Neutrophil (primary cell): Measurements from ENCODE around the gene WAC.

ENCODE experiments used
- H3K27ac ChIP-seq: fragments of 200-600 bp; sonication (generic); 2 replicates; pipeline ENCODE4 v1.5.1; 2016; ENCODE audit warnings: mild to moderate bottlenecking, moderate library complexity
- H3K27me3 ChIP-seq: fragments of 200-600 bp; sonication (generic); 2 replicates; pipeline ENCODE4 v1.6.0; 2016; ENCODE audit warnings: mild to moderate bottlenecking
- H3K36me3 ChIP-seq: fragments of 200-600 bp; sonication (generic); 2 replicates; pipeline ENCODE4 v1.5.1; 2017
- H3K4me1 ChIP-seq, 2 experiments: fragments of 200-600 bp in 1 of 2; sonication (generic) in 1 of 2; 1 replicate in 1 of 2; 2 replicates in 1 of 2; pipeline versions ENCODE4 v1.5.1 to v1.6.1; 2013 to 2016; ENCODE audit warnings: low read depth in 1 of 2, low read length in 1 of 2, mild to moderate bottlenecking in 1 of 2, moderate library complexity in 1 of 2; ENCODE audit not compliant: control insufficient read depth in 1 of 2, insufficient read depth in 1 of 2
- H3K4me3 ChIP-seq, 2 experiments: fragments of 200-600 bp in 1 of 2; sonication (generic) in 1 of 2; 1 replicate in 1 of 2; 2 replicates in 1 of 2; pipeline ENCODE4 v1.5.1; 2013 to 2016; ENCODE audit warnings: low read depth in 1 of 2, low read length in 1 of 2, mild to moderate bottlenecking in 1 of 2, moderate library complexity in 1 of 2
- H3K9me3 ChIP-seq: fragments of 200-600 bp; sonication (generic); 2 replicates; pipeline ENCODE4 v1.5.1; 2016
- TF ChIP-seq, protein P1 (sequence below): fragments of 200-600 bp; sonication (generic); IDR thresholded peaks from 2 replicates; pipeline ENCODE4 v1.5.1; 2016; ENCODE audit warnings: antibody characterized with exemption

The WAC gene

GRCh38 chr10:28538595-28538994 is 5.7 kb downstream of the WAC start:
- TF ChIP-seq, protein P1, sequence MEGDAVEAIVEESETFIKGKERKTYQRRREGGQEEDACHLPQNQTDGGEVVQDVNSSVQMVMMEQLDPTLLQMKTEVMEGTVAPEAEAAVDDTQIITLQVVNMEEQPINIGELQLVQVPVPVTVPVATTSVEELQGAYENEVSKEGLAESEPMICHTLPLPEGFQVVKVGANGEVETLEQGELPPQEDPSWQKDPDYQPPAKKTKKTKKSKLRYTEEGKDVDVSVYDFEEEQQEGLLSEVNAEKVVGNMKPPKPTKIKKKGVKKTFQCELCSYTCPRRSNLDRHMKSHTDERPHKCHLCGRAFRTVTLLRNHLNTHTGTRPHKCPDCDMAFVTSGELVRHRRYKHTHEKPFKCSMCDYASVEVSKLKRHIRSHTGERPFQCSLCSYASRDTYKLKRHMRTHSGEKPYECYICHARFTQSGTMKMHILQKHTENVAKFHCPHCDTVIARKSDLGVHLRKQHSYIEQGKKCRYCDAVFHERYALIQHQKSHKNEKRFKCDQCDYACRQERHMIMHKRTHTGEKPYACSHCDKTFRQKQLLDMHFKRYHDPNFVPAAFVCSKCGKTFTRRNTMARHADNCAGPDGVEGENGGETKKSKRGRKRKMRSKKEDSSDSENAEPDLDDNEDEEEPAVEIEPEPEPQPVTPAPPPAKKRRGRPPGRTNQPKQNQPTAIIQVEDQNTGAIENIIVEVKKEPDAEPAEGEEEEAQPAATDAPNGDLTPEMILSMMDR, result no peak
- Histone ChIP-seq H3K27me3 (no peaks in the 10 kb centered on the region), H3K36me3 (peaks cover 86% of the 10 kb centered on the region), H3K9me3 (no peaks in the 10 kb centered on the region), H3K27ac (no peak overlapping the region), H3K4me1 (peaks cover 32 to 36% of the 10 kb centered on the region in 2 experiments), H3K4me3 (no peak overlapping the region)

GRCh38 chr10:28540145-28540544 is 7.2 kb downstream of the WAC start:
- peaks cover 91% of the 10 kb centered on the region for H3K36me3 ChIP-seq
- H3K27ac ChIP-seq, result peak overlapping the region; percentile 20
- no peaks in the 10 kb centered on the region for H3K9me3 ChIP-seq
- no peak overlapping the region for H3K4me3 ChIP-seq
- peaks cover 23 to 24% of the 10 kb centered on the region in 2 experiments for H3K4me1 ChIP-seq
- H3K27me3 ChIP-seq, result no peaks in the 10 kb centered on the region
- TF ChIP-seq, protein P1, result no peak

GRCh38 chr10:28541717-28542365 is 8.9 kb downstream of the WAC start:
- peaks cover 86% of the 10 kb centered on the region for H3K36me3 ChIP-seq
- no peaks in the 10 kb centered on the region for H3K9me3 ChIP-seq
- H3K27me3 ChIP-seq, result no peaks in the 10 kb centered on the region
- TF ChIP-seq, protein P1, result no peak
- peak overlapping the region; percentile 39 for H3K27ac ChIP-seq
- peaks cover 8 to 12% of the 10 kb centered on the region in 2 experiments for H3K4me1 ChIP-seq
- no peak overlapping the region for H3K4me3 ChIP-seq

- peak overlapping the region; percentile 39 for H3K27ac ChIP-seq
- no peaks in the 10 kb centered on the region for H3K9me3 ChIP-seq
- no peaks in the 10 kb centered on the region for H3K27me3 ChIP-seq
- peaks cover 77% of the 10 kb centered on the region for H3K36me3 ChIP-seq
- TF ChIP-seq, protein P1, result no peak
- peaks cover 0 to 5% of the 10 kb centered on the region in 2 experiments for H3K4me1 ChIP-seq
- no peak overlapping the region for H3K4me3 ChIP-seq
Observed at GRCh38 chr10:28542728-28543127, 9.8 kb downstream of the WAC start.

DNA sequence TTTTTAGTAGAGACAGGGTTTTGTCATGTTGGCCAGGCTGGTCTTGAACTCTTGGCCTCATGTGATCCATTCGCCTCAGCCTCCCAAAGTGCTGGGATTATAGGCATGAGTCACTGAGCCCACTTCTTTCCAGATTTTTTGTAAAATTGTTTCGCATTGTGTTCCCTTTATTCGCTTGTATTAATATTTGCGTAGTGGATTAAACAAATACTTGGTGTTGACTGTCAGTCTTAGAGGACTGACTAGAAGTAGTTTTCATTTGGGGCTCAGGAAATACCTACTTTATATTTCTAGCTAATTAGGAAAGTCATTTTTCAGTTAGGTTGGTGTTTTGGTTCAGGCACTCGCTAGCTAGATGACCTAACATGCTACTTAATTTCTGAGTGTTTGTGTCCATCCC is 11.1 kb downstream of the WAC start:
- no peak overlapping the region for H3K27ac ChIP-seq
- H3K27me3 ChIP-seq, result no peaks in the 10 kb centered on the region
- H3K4me1 ChIP-seq, result peaks cover 0 to 5% of the 10 kb centered on the region in 2 experiments
- no peak overlapping the region for H3K4me3 ChIP-seq
- H3K36me3 ChIP-seq, result peaks cover 76% of the 10 kb centered on the region
- TF ChIP-seq, protein P1, result no peak
- no peaks in the 10 kb centered on the region for H3K9me3 ChIP-seq
